HG03439 (cell line): ENCODE data around the gene KAT2B.

Experiments used
- ATAC-seq: cut with Tn5 transposase; IDR thresholded peaks from one replicate; pipeline ENCODE4 v1.9.1; 2021; ENCODE audit warnings: mild to moderate bottlenecking, moderate library complexity; ENCODE audit not compliant: unreplicated experiment

The KAT2B gene

DNA sequence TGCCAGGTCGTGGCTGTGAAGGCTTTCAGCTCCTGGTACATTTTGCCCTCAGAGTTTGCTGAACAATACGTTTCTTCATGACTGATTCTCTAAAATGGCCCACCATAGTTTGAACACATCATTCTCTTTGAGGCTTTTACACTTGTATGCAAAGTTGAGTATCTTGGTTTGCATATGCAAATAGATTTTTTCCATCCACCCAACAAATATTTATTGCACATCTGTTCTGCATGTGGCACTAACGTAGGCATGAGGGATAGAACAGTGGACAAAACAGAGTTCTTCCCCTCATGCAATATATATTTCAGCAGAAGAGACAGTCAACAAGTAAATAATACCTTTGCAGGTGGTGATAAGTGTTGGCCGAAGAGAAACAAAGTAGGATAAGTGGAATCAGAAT lies 55.2 kb downstream of the KAT2B start:
- ATAC-seq, result no peak

DNA sequence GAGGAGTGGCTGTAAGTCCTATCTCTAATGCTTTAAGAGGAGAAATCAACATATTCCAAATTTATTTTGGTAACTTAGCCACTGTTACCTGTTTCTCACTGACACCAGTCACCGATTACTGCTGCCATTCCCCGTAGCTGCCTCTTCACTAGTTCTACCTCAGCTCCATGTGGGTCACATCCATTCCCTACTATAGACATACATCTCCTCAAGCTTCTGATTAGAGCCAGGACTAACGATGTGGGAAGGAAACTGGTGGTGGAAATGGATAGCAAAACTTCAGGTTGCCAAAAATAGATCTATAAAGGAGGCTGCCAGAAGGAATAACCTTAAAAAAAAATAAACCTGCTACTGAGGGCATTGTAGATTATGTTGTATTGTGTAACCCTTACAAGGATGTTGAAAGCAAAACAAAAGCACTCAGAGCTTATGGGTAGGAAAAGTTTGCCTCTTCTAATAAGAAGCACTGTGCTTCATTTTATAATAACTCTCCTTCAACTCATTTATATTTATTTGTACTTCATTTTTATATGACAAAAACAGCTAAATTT lies 56.0 kb downstream of the KAT2B start:
- ATAC-seq, result no peak

DNA sequence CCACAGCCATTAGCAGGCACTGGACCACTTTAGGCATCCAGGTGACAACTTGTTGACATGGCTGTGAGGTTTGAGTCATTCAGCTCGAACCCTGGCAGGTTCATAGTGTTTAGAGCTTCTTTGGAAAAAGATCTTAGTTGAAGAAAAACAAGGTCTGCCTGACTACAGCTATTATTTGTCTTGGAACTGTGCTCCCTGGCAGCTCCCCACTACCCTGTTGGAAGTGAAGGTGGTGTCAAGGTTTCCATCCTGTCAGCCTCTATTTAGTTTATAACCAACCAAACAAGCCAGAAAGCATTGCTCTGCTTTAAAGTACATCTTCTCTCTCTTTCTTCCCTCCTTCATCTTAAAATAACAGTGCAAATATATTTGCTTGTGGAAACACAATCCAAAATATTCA lies 56.8 kb downstream of the KAT2B start:
- no peak for ATAC-seq

- ATAC-seq, result no peak
Observed at GRCh38 chr3:20099060-20099459, 58.8 kb downstream of the KAT2B start.

DNA sequence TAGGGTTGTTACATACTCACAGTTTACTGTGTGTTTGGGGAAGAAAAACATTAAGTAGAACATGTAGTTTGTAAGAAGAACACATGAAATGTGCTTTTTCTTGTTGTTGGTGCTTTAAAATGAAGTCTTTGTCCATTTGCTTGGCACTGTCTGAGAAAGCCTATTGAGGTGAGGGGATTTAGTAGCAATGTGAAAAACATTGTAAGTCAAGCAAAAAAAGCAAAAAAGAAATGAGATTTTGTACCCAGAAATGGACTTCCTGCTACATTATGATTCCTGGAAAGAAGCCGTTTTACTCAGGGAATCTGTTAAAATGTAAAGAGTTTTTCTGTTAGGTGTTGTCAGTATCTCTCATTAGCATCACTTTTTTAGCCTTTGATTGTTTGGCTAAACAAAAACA lies 59.9 kb downstream of the KAT2B start:
- no peak for ATAC-seq

DNA sequence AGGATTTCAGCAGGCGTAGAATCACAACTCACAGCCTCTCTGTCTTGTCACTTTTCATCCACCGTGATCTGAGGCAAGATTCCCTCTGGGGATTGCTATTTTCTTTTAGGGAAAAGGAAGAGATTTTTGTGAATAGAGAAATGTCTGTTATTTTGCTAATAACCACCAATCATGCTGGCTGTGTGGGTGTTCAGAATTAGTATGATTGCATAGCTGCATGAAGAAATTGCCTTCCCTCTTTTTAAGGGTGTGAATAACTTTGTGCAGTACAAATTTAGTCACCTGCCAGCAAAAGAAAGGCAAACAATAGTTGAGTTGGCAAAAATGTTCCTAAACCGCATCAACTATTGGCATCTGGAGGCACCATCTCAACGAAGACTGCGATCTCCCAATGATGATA lies 60.8 kb downstream of the KAT2B start:
- ATAC-seq, result no peak

DNA sequence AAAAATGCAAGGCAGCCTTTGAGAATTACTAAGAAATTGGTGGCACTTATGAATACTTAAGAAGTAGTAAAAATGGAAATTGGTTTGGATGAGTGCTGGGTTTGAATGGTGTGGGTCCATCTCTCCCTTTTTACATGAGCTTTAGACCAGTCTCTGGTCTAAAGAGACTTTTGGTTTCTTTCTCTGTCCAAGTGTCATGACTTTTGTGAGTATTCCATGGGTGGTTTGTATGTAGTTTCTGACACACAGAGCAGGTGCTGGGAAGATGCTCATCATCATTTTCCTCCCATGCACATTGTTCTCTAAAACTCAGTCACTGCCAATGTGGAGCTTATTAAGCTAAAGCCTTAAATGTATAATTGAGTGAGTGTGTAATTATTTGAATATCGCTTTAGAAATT lies 63.5 kb downstream of the KAT2B start:
- ATAC-seq, result no peak

DNA sequence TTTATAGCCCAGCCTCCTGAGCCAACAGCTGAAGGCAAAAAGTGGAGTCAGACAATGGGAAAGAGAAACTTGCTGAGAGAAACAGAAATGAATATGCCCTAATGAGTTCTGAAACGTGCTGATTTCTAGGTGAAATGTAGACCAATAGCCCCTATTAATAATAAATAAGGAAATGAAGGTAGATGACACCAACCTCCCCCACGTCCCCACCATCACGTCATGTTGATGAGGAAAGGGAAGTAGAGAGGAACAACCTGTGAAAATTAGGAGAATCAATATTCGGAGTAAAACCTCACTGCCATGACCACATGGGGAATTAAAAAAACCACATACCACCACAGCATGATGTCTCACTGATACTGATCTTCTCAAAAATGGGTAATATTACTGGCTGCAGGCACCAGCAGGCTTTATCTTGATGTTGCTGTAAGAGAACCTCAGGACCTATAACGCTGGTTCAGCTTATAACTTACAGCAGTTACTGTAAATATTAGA lies 64.0 kb downstream of the KAT2B start:
- no peak for ATAC-seq

- no peak for ATAC-seq
Observed at GRCh38 chr3:20105513-20106280, 65.5 kb downstream of the KAT2B start.

DNA sequence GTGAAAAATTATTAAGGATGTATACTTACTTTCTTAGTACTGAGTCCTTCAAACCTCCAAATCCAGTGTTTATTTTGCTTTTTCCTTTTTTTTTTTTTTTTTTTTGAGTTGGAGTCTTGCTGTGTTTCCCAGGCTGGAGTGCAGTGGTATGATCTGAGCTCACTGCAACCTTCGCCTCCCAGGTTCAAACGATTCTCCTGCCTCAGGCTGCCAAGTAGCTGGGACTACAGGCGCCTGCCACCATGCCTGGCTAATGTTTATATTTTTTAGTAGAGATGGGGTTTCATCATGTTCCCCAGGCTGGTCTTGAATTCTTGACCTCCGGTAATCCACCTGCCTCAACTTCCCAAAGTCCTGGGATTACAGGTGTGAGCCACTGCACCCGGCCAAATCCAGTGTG lies 67.5 kb downstream of the KAT2B start:
- no peak for ATAC-seq

- no peak for ATAC-seq
Observed at GRCh38 chr3:20108869-20109268, 68.6 kb downstream of the KAT2B start.

- no peak for ATAC-seq
Observed at GRCh38 chr3:20110826-20111225, 70.6 kb downstream of the KAT2B start.

- ATAC-seq, result no peak
Observed at GRCh38 chr3:20111836-20112235, 71.6 kb downstream of the KAT2B start.

DNA sequence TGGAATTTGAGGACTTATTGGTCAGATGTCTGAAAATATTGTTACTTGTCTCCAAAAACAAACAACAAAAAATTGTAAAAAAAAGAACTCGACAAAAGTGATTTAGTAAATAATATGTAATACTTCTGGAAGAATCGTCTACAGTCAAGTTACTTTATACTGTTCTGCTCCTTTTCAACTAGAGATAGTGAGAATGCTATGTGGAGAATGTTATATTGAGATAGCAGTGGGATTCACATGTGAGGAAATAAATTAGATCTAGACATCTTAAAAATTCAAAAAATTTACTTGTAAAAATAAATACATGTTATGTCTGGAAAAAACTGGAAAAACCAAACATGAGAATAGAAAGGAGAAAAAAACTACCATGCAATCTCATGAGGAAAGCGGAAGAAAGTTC lies 80.8 kb downstream of the KAT2B start:
- ATAC-seq, result no peak

GRCh38 chr3:20123131-20123652 lies 82.9 kb downstream of the KAT2B start:
- no peak for ATAC-seq

DNA sequence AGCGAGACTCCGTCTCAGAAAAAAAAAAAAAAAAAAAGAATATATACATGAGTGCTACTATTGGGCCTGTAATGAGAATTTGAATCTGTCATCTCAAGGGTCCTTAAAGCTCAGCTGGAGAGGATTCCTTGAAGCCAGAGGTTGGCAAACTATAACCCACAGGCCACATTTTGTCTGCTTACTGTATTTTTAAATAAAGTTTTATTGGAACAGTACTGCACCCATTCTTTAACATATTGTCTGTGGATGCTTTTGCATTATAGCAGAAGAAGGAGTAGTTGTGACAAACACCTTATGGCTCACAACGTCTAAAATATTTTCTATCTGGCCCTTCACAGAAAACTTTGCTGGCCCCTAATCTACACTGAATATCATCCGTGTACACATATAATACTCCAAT lies 85.0 kb downstream of the KAT2B start:
- ATAC-seq, result no peak

- peak; percentile 99 for ATAC-seq
Observed at GRCh38 chr3:20125897-20126296, 85.7 kb downstream of the KAT2B start.

GRCh38 chr3:20128358-20128757 lies 88.1 kb downstream of the KAT2B start:
- ATAC-seq, result no peak

- no peak for ATAC-seq
Observed at GRCh38 chr3:20130106-20130505, 89.9 kb downstream of the KAT2B start.

DNA sequence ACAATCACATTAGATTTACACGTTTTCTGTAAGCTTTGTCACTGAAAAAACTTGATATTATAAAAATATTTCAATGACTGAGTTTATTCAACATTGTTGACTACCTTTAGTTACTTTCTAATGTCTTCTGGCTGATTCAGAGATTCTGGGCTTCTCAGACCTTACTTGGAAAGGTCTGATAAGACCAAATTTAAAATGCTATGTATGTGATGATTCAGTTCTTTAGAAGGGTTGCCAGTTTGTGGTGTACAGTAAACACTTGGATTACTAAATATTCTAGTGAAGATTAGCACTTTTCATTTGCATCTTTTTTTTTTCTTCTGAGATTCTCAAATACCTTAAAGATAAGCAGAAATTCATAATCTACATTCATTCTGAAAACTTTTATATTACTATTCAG lies 96.0 kb downstream of the KAT2B start:
- ATAC-seq, result no peak

DNA sequence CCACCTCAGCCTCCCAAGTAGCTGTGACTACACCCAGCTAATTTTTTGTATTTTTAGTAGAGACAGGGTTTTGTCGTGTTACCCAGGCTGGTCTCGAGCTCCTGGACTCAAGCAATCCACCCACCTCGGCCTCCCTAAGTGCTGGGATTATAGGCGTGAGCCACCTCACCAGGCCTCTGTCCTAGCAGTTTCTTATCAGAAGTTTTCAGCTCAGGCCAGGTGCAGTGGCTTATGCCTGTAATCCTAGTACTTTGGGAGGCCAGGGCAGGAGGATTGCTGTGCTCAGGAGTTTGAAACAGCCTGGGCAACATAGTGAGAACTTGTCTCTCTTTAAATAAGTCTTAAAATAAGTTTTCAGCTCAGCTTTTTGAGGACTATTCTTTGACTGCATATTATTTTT lies 97.4 kb downstream of the KAT2B start:
- ATAC-seq, result no peak

GRCh38 chr3:20140881-20141280 lies 100.6 kb downstream of the KAT2B start:
- no peak for ATAC-seq

GRCh38 chr3:20141316-20141715 lies 101.1 kb downstream of the KAT2B start:
- ATAC-seq, result no peak
